ENCODE measurements around the gene UBL5.

Gene UBL5

GRCh38 chr19:9835507-9835949, 7.8 kb downstream of the UBL5 start:
- H3K9me2 ChIP-seq (replicated peaks; ENCODE audit: control insufficient read depth, low read length) = no peaks in the 10 kb centered on the region
- H3K4me1 ChIP-seq (ENCODE audit: control insufficient read depth, low read length) = peaks cover 18% of the 10 kb centered on the region
- TF ChIP-seq EZH2phosphoT487 (IDR thresholded peaks at IDR 0.05; ENCODE audit: borderline replicate concordance, low read length) (no peak), CTCF (IDR thresholded peaks at IDR 0.05; ENCODE audit: low read depth, low read length, poor library complexity, severe bottlenecking) (no peak)
- H3K36me3 ChIP-seq (ENCODE audit: control insufficient read depth, low read length) = peaks cover 36% of the 10 kb centered on the region
- no peaks in the 10 kb centered on the region for H3K9me3 ChIP-seq (ENCODE audit: control insufficient read depth, insufficient read depth, low read length)
- peak overlapping the region; percentile 98 for H3K4me2 ChIP-seq (ENCODE audit: low read length)
- H3K79me2 ChIP-seq (ENCODE audit: control insufficient read depth, low read length) = peaks cover 38% of the 10 kb centered on the region
- H3K27ac ChIP-seq (ENCODE audit: low read depth, low read length) = 0 out of 2 replicates have a peak overlapping the region, but pooled peaks have one; percentile 6
- peak overlapping the region; percentile 98 for H3K4me3 ChIP-seq (ENCODE audit: low read length)
- H3F3A ChIP-seq (ENCODE audit: control insufficient read depth, insufficient read depth) = peaks cover 6% of the 10 kb centered on the region; the same call in 1 of the 2 replicates
- peaks cover 6% of the 10 kb centered on the region; the same call in 1 of the 2 replicates for H4K20me1 ChIP-seq (ENCODE audit: control insufficient read depth, insufficient read depth, low read depth, low read length)
- H3K27me3 ChIP-seq (ENCODE audit: control insufficient read depth, low read length) = no peaks in the 10 kb centered on the region

- Histone ChIP-seq H3K4me2 (ENCODE audit: low read length) (peak overlapping the region; percentile 98), H3K4me3 (ENCODE audit: low read length) (peak overlapping the region; percentile 98), H3K9me3 (ENCODE audit: control insufficient read depth, insufficient read depth, low read length) (no peaks in the 10 kb centered on the region), H3F3A (ENCODE audit: control insufficient read depth, insufficient read depth) (peaks cover 6% of the 10 kb centered on the region; the same call in 1 of the 2 replicates), H3K9me2 (replicated peaks; ENCODE audit: control insufficient read depth, low read length) (no peaks in the 10 kb centered on the region), H3K79me2 (ENCODE audit: control insufficient read depth, low read length) (peaks cover 38% of the 10 kb centered on the region), H3K27ac (ENCODE audit: low read depth, low read length) (0 out of 2 replicates have a peak overlapping the region, but pooled peaks have one; percentile 6), H3K36me3 (ENCODE audit: control insufficient read depth, low read length) (peaks cover 40% of the 10 kb centered on the region), H3K4me1 (ENCODE audit: control insufficient read depth, low read length) (peaks cover 18% of the 10 kb centered on the region), H3K27me3 (ENCODE audit: control insufficient read depth, low read length) (no peaks in the 10 kb centered on the region), H4K20me1 (ENCODE audit: control insufficient read depth, insufficient read depth, low read depth, low read length) (peaks cover 6% of the 10 kb centered on the region; the same call in 1 of the 2 replicates)
- no peak for TF ChIP-seq EZH2phosphoT487 (IDR thresholded peaks at IDR 0.05; ENCODE audit: borderline replicate concordance, low read length)
- no peak for TF ChIP-seq CTCF (IDR thresholded peaks at IDR 0.05; ENCODE audit: low read depth, low read length, poor library complexity, severe bottlenecking)
Measured at GRCh38 chr19:9836021-9836420, 8.3 kb downstream of the UBL5 start.

DNA sequence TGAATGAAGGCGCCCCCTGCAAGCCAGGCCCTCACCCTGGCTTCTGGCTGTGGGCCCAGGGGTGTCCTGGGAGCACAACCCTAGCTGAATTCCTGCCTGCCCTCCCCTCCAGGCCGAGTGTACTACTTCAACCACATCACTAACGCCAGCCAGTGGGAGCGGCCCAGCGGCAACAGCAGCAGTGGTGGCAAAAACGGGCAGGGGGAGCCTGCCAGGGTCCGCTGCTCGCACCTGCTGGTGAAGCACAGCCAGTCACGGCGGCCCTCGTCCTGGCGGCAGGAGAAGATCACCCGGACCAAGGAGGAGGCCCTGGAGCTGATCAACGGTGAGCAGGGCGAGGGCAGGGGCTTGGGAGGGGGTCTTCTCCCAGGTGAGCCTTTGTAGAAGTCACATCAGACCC, 10.6 kb downstream of the UBL5 start:
- no peak overlapping the region for H3K4me3 ChIP-seq (ENCODE audit: low read length)
- peaks cover 6% of the 10 kb centered on the region; the same call in 1 of the 2 replicates for H4K20me1 ChIP-seq (ENCODE audit: control insufficient read depth, insufficient read depth, low read depth, low read length)
- H3K4me1 ChIP-seq (ENCODE audit: control insufficient read depth, low read length) = peaks cover 18% of the 10 kb centered on the region
- H3K9me2 ChIP-seq (replicated peaks; ENCODE audit: control insufficient read depth, low read length) = no peaks in the 10 kb centered on the region
- peaks cover 38% of the 10 kb centered on the region for H3K79me2 ChIP-seq (ENCODE audit: control insufficient read depth, low read length)
- peaks cover 6% of the 10 kb centered on the region; the same call in 1 of the 2 replicates for H3F3A ChIP-seq (ENCODE audit: control insufficient read depth, insufficient read depth)
- H3K9me3 ChIP-seq (ENCODE audit: control insufficient read depth, insufficient read depth, low read length) = no peaks in the 10 kb centered on the region
- no peaks in the 10 kb centered on the region for H3K27me3 ChIP-seq (ENCODE audit: control insufficient read depth, low read length)
- H3K27ac ChIP-seq (ENCODE audit: low read depth, low read length) = no peak overlapping the region
- peaks cover 58% of the 10 kb centered on the region for H3K36me3 ChIP-seq (ENCODE audit: control insufficient read depth, low read length)
- no peak overlapping the region for H3K4me2 ChIP-seq (ENCODE audit: low read length)
- no peak for TF ChIP-seq EZH2phosphoT487 (IDR thresholded peaks at IDR 0.05; ENCODE audit: borderline replicate concordance, low read length)
- no peak for TF ChIP-seq CTCF (IDR thresholded peaks at IDR 0.05; ENCODE audit: low read depth, low read length, poor library complexity, severe bottlenecking)

Measured in DOHH2 (cell line).